ENCODE measurements around the gene RCL1. TPM values are rescaled to one million over a fixed set of nuclear protein-coding genes. Genes with fewer than 3 reads are reported as not detected.

The RCL1 gene
- total RNA-seq, 1 experiment from 2014 or later: 34.4 TPM

DNA sequence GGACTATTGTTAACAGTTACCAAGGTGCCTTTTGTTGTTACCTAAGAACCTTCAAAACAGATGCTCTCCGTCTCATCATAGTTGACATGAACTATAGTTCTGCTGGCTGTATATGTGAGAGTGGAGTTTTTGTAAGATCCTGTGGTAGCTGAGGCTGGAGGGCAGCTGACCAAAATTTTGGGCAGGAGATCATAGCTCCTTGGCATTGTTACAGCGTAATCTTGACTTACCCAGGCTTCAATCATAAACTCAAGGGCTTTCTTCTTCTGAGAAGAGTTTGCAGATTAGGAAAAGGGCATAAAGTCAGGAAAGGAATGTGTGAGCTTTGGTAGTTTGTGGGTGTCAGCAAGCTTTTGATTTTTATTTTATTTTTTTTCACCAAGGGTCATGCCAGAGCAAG, 34.5 kb downstream of the RCL1 start:
- Histone ChIP-seq H3K4me2 (ENCODE audit: insufficient read depth, insufficient read length, low read length) (no peak overlapping the region), H3K14ac (ENCODE audit: insufficient read depth, low read length) (no peak overlapping the region), H3K18ac (ENCODE audit: insufficient read length, low read depth, low read length) (no peak overlapping the region), H3T11ph (ENCODE audit: low read length) (no peak overlapping the region), H4K20me1 (ENCODE audit: control insufficient read depth, insufficient read depth, insufficient read length) (no peaks in the 10 kb centered on the region), H2AK5ac (ENCODE audit: insufficient read length, low read length) (no peak overlapping the region), H3K4me1 (ENCODE audit: insufficient read depth, low read length) (no peaks in the 10 kb centered on the region), H2BK120ac (ENCODE audit: low read depth, low read length, poor library complexity, severe bottlenecking) (no peak overlapping the region), H2BK15ac (ENCODE audit: low read depth, low read length) (no peak overlapping the region), H4K5ac (ENCODE audit: insufficient read length, low read depth, low read length) (no peak overlapping the region), H3K9ac (ENCODE audit: extremely low read depth, insufficient read length, low read length) (no peak overlapping the region), H4K91ac (ENCODE audit: insufficient read length, low read depth, low read length) (no peak overlapping the region), H3K9me3 (ENCODE audit: control insufficient read depth, low read depth, low read length) (no peaks in the 10 kb centered on the region), H3K23me2 (ENCODE audit: insufficient read length, low read depth, low read length, poor library complexity, severe bottlenecking) (no peaks in the 10 kb centered on the region), H3K79me1 (ENCODE audit: insufficient read depth, low read depth, low read length, poor library complexity, severe bottlenecking) (no peaks in the 10 kb centered on the region), H2BK20ac (ENCODE audit: low read depth, low read length, poor library complexity, severe bottlenecking) (no peak overlapping the region), H4K8ac (replicated peaks; ENCODE audit: insufficient read length, low read depth, low read length) (no peak overlapping the region), H3K27ac (ENCODE audit: insufficient read length, low read depth, low read length) (no peak overlapping the region), H3K56ac (ENCODE audit: insufficient read length, low read depth, low read length) (no peak overlapping the region), H3K23ac (ENCODE audit: insufficient read length, low read depth, low read length) (no peak overlapping the region), H2AFZ (ENCODE audit: low read length) (no peak overlapping the region), H2BK5ac (ENCODE audit: insufficient read length, low read length) (no peak overlapping the region), H2BK12ac (ENCODE audit: insufficient read length, low read depth, low read length) (no peak overlapping the region), H3K79me2 (ENCODE audit: insufficient read depth, low read length) (no peaks in the 10 kb centered on the region), H3K27me3 (ENCODE audit: insufficient read depth, low read length) (no peaks in the 10 kb centered on the region), H3K4ac (ENCODE audit: low read depth, low read length) (no peak overlapping the region)
- no CpG with 5 or more reads among the region's 2 CpGs for WGBS (ENCODE audit: extremely low coverage, insufficient read length, low lambda C conversion rate)
- no peak for DNase-seq
- TF ChIP-seq, protein P1, sequence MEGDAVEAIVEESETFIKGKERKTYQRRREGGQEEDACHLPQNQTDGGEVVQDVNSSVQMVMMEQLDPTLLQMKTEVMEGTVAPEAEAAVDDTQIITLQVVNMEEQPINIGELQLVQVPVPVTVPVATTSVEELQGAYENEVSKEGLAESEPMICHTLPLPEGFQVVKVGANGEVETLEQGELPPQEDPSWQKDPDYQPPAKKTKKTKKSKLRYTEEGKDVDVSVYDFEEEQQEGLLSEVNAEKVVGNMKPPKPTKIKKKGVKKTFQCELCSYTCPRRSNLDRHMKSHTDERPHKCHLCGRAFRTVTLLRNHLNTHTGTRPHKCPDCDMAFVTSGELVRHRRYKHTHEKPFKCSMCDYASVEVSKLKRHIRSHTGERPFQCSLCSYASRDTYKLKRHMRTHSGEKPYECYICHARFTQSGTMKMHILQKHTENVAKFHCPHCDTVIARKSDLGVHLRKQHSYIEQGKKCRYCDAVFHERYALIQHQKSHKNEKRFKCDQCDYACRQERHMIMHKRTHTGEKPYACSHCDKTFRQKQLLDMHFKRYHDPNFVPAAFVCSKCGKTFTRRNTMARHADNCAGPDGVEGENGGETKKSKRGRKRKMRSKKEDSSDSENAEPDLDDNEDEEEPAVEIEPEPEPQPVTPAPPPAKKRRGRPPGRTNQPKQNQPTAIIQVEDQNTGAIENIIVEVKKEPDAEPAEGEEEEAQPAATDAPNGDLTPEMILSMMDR (conservative IDR thresholded peaks at IDR 0.05): no peak
- H3K36me3 Mint-ChIP-seq (ENCODE audit: insufficient read depth in 1 of 3, low read depth in 3 of 3): peaks cover 0 to 16% (median 9%) of the 10 kb centered on the region in 3 experiments; a peak in 4 of 7 replicates
- H3K4me3 Mint-ChIP-seq: no peak overlapping the region
- no peak overlapping the region; a peak in 1 of 7 replicates for H3K27ac Mint-ChIP-seq
- no peaks in the 10 kb centered on the region for H3K9me3 Mint-ChIP-seq
- H3K27me3 Mint-ChIP-seq (ENCODE audit: low read depth): no peaks in the 10 kb centered on the region
- peaks cover 0 to 5% of the 10 kb centered on the region in 2 experiments; a peak in 3 of 4 replicates for H3K4me1 Mint-ChIP-seq
